GM12801 (cell line): ENCODE data around the gene TRABD.

Source experiments
- TF ChIP-seq, protein P1 (sequence below): IDR thresholded peaks from one replicate; pipeline ENCODE4 v1.5.1; 2011; ENCODE audit warnings: control low read depth; ENCODE audit not compliant: insufficient read length; ENCODE audit errors: extremely low read depth

Gene TRABD

DNA sequence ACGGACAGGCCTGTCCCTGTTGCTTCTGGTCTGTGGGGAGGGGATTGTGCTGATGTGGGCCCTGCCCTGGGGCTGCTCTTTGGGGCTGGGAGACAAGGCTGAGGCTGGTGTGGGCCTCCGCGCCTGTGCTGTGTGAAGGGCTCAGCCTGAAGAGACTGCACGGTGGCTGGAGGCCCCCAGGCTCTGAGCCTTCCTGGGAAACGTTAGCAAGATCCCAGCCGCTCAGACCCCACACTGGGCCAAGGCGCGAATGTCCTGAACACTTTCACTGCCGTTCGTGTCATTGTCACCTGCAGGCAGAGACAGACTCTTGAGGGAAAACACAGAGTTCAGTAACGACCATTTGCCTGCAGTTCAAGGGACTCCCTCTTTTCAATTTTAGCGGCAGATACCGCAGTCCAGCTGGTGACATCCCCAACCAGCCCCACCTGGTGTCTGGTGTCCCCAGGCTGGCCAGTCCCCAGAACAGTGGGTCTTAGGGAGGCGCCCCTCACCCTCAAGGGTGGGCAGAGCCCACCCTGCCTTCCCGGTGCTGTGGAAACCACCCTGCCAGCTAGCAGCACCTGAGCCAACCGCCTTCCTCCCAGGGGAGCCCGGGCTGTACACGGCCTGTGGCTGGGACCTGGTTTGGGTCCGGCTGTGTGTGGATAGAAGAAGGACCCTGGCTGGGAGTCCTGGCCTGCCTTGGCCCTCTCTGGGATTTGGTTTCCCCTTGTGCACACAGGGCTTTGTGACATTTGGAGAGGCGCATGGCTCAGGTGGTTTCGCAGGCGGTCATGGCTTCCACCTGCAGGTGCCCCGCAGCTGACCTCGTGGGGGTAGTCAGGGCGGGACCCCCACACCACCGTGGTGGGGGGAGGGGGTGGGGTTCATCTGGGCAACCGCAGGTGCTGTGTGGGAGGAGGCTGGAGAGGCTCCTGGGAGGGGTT is 9.5 kb upstream of the TRABD start:
- TF ChIP-seq, protein P1, sequence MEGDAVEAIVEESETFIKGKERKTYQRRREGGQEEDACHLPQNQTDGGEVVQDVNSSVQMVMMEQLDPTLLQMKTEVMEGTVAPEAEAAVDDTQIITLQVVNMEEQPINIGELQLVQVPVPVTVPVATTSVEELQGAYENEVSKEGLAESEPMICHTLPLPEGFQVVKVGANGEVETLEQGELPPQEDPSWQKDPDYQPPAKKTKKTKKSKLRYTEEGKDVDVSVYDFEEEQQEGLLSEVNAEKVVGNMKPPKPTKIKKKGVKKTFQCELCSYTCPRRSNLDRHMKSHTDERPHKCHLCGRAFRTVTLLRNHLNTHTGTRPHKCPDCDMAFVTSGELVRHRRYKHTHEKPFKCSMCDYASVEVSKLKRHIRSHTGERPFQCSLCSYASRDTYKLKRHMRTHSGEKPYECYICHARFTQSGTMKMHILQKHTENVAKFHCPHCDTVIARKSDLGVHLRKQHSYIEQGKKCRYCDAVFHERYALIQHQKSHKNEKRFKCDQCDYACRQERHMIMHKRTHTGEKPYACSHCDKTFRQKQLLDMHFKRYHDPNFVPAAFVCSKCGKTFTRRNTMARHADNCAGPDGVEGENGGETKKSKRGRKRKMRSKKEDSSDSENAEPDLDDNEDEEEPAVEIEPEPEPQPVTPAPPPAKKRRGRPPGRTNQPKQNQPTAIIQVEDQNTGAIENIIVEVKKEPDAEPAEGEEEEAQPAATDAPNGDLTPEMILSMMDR = no peak

DNA sequence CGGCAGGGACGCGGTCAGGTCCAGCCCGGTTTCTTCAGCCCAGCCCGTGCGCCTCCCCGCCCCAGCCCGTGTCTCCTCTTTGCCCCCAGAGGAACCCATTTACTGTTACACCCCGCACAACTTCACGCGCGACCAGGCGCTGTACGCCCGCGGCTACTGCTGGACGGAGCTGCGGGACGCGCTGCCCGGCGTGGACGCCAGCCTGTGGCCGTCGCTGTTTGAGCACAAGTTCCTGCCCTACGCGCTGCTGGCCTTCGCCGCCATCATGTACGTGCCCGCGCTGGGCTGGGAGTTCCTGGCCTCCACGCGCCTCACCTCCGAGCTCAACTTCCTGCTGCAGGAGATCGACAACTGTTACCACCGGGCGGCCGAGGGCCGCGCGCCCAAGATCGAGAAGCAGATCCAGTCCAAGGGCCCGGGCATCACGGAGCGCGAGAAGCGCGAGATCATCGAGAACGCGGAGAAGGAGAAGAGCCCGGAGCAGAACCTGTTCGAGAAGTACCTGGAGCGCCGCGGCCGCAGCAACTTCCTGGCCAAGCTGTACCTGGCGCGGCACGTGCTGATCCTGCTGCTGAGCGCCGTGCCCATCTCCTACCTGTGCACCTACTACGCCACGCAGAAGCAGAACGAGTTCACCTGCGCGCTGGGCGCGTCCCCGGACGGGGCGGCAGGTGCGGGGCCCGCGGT is 8.7 kb upstream of the TRABD start:
- TF ChIP-seq, protein P1 = no peak

DNA sequence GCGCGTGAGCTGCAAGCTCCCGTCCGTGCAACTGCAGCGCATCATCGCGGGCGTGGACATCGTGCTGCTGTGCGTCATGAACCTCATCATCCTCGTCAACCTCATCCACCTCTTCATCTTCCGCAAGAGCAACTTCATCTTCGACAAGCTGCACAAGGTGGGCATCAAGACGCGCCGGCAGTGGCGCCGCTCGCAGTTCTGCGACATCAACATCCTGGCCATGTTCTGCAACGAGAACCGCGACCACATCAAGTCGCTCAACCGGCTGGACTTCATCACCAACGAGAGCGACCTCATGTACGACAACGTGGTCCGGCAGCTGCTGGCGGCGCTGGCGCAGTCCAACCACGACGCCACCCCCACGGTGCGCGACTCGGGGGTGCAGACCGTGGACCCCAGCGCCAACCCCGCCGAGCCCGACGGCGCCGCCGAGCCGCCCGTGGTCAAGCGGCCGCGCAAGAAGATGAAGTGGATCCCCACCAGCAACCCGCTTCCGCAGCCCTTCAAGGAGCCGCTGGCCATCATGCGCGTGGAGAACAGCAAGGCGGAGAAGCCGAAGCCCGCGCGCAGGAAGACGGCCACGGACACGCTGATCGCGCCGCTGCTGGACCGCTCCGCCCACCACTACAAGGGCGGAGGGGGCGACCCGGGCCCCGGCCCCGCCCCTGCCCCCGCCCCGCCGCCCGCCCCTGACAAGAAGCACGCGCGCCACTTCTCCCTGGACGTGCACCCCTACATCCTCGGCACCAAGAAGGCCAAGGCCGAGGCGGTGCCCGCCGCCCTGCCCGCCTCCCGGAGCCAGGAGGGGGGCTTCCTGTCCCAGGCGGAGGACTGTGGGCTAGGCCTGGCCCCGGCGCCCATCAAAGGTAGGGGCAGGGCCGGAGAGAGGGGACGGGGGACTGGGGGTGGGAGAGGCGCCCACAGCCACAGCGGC is 7.9 kb upstream of the TRABD start:
- TF ChIP-seq, protein P1 = no peak

DNA sequence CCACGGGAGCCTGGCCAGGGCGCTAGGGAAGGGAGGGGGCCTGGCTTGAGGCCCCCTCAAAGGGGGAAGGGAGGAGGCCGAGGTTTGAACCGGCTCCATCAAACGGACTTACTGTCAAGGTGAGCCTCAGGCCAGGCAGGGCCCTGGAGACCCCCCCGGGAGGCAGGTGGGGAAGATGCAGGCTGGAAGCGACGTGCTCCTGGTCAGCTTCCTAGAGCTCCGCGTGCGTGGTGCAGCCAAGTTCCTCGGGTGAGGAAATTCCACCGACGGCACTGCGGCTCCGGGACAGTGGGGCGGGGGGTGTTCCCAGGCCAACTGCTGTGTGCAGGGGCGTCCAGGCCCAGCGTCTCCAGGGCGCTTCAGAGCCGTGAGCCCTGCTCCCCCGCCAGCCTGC is 7.2 kb upstream of the TRABD start:
- TF ChIP-seq, protein P1 = no peak

DNA sequence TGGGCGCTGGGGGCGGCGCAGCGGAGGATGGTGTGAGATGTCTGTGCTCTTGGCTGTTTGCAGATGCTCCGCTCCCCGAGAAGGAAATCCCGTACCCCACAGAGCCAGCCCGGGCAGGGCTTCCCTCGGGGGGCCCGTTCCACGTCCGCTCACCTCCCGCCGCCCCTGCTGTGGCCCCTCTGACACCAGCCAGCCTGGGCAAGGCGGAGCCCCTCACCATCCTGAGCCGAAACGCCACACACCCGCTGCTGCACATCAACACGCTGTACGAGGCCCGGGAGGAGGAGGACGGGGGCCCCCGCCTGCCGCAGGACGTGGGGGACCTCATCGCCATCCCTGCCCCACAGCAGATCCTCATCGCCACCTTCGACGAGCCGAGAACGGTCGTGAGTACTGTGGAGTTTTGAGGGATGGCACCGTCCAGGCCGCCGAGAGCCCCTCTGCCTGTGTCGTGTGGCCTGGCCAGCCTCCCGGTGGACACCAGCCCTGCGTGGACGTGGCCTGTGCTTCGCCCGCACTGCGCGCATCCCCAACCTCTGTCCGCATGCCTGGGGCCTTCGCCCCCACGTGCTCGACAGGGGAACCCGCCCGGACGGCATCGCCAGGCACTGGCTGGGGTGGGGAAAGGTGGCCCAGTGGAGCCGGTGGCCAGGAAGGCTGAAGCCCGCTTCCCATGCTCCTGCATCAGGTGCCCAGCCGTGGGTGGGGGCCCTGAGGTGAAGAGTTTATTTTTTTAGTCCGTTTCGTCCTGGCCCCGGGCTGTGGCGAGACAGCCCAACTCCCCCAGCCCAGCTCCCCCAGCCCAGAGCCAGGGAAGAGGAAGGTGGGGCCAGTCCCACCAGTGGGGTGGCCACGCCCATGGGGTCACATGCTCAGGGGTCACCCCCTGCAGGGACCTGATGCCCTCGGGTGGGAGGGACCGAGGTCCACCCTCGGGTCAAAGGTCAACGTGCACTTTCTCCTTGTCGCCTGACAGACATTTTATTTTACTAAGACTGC is 6.5 kb upstream of the TRABD start:
- TF ChIP-seq, protein P1 = no peak

DNA sequence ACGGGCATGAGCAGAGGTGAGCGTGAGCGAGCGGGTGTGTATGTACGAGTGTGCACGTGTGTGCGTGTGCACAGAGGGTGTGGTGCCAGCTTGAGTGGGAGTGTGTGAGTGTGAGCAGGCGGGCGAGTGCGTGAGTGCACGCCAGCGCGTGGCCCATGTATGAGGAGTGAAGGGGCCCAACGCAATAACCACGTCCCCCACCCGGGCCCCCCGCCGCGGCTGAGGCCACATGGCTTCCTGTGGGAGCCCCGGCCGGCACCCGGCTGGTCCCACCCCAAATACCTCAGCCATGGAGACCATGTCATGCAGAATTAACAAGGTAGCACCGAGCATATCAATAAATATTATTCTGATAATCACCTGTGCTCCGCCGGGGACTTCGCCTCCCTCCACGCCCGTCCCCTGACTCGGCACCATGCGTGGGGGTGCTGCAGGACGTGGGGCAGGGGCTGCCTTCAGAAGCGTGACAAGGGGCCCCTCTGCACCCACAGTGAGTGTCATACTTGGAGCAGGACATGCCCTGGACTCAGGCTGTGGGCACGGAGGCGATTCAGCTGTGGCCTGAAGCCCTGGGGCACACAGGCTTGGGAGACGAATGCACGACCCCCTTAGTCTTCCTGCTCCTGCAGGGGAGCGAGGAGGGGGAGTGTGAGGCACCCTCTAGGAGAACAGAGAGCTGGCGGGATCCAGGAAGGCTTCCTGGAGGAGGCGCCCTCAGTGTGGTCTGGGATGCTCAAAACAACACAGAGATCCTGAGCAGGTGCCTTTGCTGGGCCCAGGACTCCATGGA is 5.6 kb upstream of the TRABD start:
- TF ChIP-seq, protein P1 = no peak
